ENCODE measurements around the gene PRMT1.

The PRMT1 gene

DNA sequence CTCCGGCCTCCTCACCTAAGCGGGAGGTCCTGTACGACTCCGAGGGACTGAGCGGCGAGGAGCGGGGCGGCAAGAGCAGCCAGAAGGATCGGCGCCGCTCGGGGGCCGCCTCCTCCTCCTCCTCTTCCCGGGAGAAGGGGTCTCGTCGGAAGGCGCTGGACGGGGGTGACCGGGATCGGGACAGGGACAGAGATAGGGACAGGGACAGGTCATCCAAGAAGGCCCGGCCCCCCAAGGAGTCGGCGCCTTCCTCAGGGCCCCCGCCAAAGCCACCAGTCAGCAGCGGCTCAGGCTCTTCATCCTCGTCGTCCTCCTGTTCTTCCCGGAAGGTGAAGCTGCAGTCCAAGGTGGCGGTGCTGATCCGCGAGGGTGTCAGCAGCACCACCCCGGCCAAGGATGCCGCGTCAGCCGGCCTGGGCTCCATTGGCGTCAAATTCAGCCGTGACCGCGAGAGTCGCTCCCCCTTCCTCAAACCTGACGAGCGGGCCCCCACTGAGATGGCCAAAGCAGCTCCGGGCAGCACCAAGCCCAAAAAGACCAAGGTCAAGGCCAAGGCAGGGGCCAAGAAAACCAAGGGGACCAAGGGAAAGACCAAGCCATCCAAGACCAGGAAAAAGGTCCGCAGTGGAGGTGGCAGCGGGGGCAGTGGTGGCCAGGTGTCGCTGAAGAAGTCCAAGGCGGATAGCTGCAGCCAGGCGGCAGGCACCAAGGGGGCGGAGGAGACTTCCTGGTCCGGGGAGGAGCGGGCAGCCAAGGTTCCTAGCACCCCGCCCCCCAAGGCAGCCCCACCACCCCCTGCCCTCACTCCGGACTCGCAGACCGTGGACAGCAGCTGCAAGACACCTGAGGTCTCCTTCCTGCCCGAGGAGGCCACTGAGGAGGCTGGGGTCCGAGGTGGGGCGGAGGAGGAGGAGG is 24.3 kb upstream of the PRMT1 start:
- TF ChIP-seq, protein P1, sequence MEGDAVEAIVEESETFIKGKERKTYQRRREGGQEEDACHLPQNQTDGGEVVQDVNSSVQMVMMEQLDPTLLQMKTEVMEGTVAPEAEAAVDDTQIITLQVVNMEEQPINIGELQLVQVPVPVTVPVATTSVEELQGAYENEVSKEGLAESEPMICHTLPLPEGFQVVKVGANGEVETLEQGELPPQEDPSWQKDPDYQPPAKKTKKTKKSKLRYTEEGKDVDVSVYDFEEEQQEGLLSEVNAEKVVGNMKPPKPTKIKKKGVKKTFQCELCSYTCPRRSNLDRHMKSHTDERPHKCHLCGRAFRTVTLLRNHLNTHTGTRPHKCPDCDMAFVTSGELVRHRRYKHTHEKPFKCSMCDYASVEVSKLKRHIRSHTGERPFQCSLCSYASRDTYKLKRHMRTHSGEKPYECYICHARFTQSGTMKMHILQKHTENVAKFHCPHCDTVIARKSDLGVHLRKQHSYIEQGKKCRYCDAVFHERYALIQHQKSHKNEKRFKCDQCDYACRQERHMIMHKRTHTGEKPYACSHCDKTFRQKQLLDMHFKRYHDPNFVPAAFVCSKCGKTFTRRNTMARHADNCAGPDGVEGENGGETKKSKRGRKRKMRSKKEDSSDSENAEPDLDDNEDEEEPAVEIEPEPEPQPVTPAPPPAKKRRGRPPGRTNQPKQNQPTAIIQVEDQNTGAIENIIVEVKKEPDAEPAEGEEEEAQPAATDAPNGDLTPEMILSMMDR (IDR thresholded peaks at IDR 0.05; ENCODE audit: low read depth, low read length) = no peak
- no peak overlapping the region for H3K4me3 ChIP-seq (ENCODE audit: low read depth, low read length)

DNA sequence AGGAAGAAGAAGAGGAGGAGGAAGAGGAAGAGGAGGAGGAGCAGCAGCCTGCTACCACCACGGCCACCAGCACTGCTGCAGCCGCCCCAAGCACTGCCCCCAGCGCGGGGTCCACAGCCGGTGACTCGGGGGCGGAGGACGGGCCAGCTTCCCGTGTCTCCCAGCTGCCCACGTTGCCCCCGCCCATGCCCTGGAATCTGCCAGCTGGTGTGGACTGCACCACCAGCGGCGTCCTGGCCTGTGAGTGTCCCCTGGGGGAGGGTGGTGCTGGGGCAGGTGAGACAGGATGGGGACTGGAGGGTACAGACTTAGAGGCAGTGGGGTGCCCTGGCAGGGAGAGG is 23.6 kb upstream of the PRMT1 start:
- TF ChIP-seq, protein P1 (IDR thresholded peaks at IDR 0.05; ENCODE audit: low read depth, low read length) = no peak
- no peak overlapping the region for H3K4me3 ChIP-seq (ENCODE audit: low read depth, low read length)

DNA sequence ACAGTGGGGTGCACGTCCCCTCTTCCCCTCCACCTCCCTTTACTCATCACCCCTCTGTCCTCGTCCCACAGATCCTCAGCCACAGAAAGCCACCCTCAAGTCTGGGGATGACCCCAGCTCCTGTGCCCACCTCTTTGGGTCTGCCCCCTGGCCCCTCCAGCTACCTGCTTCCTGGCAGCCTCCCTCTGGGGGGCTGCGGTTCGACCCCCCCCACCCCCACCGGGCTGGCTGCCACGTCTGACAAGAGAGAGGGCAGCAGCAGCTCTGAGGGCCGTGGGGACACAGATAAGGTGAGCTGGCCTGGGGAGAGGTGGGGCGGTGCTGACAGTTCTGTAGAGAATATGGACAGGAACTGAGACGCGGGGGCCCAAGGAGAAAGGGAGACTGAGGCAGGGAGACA is 22.5 kb upstream of the PRMT1 start:
- TF ChIP-seq, protein P1 (IDR thresholded peaks at IDR 0.05; ENCODE audit: low read depth, low read length) = no peak

DNA sequence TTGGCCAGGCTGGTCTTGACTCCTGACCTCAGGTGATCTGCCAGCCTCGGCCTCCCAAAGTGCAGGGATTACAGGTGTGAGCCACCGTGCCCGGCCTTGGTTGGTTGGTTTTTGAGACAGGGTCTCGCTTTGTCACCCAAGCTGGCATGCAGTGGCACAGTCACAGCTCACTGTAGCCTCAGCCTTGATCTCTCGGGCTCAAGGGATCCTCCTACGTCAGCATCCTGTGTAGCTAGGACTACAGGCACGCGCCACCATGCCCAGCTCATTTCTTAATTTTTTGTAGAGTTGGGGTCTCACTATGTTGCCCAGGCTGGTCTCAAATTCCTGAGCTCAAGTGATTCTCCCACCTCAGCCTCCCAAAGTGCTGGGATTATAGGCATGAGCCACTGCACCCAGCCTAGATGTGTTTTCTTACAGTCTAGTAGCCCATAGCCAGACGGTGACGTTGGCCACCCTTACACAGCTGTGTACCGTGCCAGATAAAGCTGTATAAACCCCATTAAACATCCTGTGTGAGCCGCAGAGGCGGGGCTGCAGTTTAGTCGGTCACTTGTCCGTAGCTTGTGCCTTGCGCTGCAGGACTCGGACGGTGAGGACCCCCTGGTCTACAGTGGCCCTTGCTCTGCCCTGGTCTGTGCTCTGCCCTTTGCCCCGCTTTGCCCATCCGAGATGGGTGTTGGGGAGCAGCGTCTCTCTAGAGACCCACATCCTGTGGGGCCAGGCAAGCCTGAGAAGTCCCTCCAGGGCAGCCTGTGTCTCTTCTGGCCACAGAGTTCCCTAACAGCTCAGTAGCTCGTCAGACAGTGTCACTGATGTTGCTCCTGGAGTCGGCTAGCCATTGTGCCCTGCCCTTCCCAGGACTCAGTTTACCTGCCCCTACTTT is 21.3 kb upstream of the PRMT1 start:
- TF ChIP-seq, protein P1 (IDR thresholded peaks at IDR 0.05; ENCODE audit: low read depth, low read length) = no peak
- H3K4me3 ChIP-seq (ENCODE audit: low read depth, low read length) = no peak overlapping the region

More for the DNA sequence above, 22.5 kb upstream of the PRMT1 start:
- H3K4me3 ChIP-seq (ENCODE audit: low read depth, low read length) = no peak overlapping the region

DNA sequence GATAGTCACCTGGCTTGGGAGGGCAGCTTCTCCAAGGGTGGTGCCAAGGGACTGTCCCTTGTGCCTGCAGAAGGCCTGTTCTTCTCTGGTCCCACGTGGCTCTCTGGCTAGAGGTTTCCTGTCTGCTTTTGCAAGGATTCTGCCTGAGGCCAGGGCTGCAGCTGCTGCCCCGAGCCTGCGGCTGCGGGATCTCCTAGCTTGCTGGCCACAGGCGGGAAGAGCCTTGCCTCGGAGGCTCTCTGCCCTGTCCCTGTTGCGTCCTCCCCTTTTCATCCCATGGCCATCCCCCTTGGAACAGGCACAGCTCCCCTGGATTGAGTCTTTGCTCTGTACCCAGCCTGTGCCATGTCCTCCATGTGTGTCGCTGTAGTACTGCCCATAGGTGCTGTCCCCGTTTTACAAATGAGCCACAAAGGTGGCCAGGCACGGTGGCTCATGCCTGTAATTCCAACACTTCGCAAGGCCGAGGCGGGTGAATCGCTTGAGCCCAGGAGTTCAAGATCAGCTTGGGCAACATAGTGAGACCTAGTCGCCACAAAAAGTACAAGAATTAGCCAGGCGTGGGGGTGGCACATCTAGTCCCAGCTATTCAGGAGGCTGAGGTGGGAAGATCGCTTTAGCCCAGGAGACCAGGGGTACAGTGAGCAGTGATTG is 20.5 kb upstream of the PRMT1 start:
- no peak overlapping the region for H3K4me3 ChIP-seq (ENCODE audit: low read depth, low read length)
- TF ChIP-seq, protein P1 (IDR thresholded peaks at IDR 0.05; ENCODE audit: low read depth, low read length) = no peak

DNA sequence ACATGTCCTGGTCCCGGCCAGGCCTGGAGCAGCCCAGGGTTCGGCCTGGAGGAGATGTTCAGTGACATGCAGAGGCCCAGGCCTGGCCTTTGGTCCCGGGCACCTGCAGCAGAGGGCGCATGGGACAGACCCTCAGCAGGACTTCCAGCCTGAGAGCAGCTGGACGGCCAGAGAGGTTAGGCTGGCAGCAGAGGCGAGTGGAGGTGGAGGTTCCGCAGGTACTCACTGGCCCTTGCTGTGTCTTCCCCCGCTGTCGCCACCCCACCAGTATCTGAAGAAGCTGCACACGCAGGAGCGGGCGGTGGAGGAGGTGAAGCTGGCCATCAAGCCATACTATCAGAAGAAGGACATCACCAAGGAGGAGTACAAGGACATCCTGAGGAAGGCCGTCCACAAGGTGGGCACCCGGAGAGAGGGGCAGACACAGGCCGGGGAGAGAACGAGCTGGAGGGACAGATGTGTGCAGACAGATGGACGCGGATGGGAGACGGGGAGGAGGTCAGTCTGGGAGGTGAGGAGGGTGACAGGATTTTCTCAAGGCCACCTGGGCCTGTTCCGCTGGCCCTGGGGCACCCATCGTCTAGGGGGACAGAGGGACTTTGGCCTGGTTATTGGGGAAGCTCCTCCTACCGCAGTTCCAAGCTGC is 19.5 kb upstream of the PRMT1 start:
- TF ChIP-seq, protein P1 (IDR thresholded peaks at IDR 0.05; ENCODE audit: low read depth, low read length) = no peak
- H3K4me3 ChIP-seq (ENCODE audit: low read depth, low read length) = no peak overlapping the region

All from WI38 (cell line).